ENCODE results near the gene CARD19.
A peak's percentile ranks its signal among the peaks of the same experiment; 100 is the strongest.

The CARD19 gene, protein sequence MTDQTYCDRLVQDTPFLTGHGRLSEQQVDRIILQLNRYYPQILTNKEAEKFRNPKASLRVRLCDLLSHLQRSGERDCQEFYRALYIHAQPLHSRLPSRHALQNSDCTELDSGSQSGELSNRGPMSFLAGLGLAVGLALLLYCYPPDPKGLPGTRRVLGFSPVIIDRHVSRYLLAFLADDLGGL

DNA sequence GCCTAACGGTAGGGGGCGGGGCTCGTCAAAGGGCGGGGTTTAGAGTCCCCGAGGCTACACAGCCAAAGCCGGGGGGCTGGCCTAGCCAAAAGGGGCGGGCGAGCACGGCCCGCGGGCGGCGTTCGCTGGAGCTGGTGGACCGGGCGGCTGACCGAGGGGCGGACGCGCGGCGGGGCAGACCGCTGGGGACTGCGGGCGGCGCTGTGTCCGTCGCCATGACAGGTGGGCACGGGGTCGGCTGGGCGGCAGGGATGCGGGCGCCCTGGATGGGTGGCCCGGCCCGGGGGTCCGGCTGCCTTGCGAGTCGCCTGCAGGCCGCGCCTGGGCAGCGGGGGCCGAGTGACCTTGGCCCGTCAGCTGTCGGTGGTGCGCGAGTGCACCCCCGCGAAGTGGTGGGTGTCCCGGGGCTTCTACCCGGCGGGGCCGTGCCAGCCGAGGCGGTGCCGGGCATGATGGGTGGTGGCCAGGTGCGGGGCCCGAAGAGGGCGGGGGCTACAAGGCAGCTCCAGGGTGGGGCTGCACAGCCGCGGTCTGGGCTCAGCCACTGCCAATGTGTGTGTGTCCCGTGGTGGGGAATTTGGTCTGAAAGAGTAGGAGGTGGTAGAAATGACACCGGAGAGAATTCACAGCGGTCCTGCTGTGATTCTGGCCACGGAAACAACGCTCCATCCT is at the start of gene CARD19:
CARD19 (plus strand) TSS at position 87 of the 672 bp plus-strand sequence; CDS start at position 216, 129 bp downstream.
- DNase-seq = peak; percentile 59

GRCh38 chr9:93048566-93049448 is 47.2 kb upstream of the CARD19 start:
- DNase-seq = no peak

- no peak for DNase-seq
These were observed 46.5 kb upstream of the CARD19 start for GRCh38 chr9:93049491-93049890.

GRCh38 chr9:93050231-93050630 is 45.8 kb upstream of the CARD19 start:
- DNase-seq = no peak

- no peak for DNase-seq
These were observed 44.3 kb upstream of the CARD19 start for GRCh38 chr9:93051680-93052089.

GRCh38 chr9:93052791-93053540 is 43.1 kb upstream of the CARD19 start:
- no peak for DNase-seq

GRCh38 chr9:93053781-93054331 is 42.2 kb upstream of the CARD19 start:
- no peak for DNase-seq

DNA sequence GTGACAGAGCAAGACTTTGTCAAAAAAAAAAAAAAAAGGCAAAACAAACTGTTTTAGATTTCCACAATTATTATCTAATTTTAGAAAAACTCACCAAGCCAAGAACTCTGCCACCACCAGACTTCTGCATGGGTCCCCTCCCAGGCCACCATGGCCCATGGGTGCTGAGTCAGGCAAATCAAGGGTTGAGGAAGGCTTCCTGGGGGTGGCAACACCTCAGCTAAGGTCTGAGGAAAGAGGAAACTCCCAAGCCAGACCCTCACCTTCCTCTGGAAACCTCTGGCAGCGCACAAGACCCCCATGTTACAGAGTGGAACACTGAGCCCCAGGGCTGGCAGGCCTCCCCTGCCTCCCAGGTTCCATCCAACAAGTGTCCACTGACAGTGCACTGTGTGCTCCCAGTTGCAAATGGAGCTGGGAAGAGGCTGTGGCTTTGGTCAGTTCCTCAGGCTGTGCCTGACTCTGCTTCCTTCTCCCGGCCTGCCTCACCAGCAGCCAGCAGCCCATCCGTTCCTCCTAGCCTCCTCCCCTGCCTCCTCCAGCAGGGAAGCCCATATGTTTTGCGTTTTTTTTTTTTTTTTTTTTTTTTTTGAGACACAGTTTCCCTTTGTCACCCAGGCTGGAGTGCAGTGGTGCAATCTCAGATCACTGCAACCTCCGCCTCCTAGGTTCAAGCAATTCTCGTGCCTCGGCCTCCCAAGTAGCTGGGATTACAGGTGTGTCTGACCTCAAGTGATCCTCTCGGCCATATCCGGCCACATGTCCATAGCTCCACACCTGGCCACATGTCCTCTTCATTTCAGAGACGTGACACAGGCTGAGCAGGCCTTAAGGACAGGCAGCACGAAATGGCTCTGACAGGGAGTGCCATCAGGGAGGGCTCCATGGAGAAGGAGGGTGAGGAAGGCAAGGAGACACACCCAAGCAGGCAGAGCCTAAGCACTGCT is 41.0 kb upstream of the CARD19 start:
- no peak for DNase-seq

DNA sequence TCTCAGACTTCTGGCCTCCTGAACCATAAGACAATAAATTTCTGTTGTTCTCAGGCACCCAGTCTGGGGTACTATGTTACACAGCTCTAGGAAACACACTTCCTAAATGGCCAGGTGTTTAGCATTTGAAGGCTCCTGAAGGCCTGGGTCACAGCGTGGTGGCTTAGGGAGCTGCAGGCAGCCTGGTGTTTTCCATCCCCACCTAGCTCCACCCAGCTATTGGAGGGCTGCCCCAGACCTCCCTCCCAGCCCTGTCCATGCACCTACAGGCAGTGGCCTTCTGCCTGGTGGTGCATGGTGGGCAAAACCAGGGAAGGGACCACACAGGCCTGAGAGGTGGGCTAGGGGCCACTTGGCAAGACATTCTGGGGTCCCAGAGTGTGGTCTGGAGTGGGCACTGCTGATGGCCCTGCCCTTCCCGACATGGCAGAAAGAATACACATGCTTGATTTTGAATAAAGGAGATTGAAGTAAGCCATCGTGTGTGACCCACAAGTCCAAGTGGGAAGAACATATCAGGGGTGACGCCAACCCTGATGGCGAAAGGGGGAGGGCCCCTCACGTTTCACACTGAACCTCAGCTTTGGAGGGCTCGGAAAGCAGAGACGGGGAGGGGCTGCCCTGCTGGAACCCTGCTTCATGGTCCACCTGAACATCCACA is 38.8 kb upstream of the CARD19 start:
- no peak for DNase-seq

DNA sequence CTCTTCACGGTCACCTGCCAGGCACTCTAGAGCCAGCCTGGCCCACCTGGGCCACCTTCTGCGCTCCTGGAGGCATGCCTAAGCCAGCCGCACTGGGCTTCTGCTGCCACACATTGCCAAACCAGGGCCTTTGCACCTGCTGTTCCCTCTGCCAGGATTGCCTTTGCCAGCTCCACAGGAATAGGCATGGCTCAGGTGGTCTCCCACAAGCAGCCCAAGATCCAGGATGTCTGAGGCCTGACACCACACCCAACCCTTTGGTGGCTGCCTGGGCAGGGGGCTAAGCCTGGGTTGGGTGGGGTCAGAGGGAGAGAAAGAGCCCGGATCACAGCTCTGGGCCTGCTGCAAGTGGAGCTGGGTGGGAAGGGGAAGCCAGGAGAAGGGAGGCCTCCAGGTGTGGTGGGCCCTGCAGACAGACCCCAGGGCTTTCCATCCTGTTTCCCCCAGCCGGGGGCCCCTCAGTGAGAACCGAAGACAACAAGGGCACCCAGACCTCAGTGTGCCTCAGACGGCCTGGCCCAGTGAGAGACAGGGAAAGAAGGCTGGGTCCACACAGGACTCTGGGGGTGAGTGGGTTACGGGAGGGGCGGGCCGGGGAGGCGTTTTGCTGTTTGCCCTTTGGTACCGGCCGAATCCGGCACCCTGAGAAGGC is 38.2 kb upstream of the CARD19 start:
- DNase-seq = no peak

DNA sequence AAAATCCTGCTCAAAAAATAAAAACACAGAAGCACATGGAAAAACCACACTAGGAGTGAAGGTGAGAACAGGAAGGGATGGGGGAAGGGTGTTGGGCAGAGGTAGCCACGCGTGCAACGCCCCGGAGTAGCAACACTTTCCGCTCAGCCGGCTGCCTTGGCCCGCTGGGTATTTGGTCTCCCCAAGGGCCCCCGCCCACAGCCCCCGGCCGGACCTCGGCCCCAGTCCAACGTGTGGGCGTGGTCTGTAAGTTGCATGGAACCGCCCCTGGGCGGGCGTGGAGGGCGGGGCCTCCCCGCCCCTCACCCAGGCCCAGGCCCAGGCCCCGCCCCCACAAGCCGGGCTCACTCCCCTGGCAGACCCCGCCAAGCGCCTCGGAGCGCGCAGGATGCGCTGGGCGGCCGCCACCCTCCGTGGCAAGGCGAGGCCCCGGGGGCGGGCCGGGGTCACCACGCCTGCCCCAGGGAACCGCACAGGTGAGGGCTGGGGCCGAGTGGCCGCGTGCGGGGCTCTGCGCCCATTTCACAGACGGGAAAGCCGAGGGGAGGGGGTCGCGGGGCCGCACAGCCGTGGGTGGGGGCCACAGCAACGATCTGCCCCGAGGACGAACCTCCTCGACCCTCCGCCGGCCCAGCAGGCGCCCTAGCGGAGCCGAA is 37.5 kb upstream of the CARD19 start, which contains the start of gene SUSD3:
SUSD3 (plus strand) TSS at position 347 of the 656 bp plus-strand sequence; CDS start at position 389, 42 bp downstream.
- DNase-seq = peak; percentile 75

- peak; percentile 35 for DNase-seq
These were observed 36.9 kb upstream of the CARD19 start for GRCh38 chr9:93059011-93059714.

DNA sequence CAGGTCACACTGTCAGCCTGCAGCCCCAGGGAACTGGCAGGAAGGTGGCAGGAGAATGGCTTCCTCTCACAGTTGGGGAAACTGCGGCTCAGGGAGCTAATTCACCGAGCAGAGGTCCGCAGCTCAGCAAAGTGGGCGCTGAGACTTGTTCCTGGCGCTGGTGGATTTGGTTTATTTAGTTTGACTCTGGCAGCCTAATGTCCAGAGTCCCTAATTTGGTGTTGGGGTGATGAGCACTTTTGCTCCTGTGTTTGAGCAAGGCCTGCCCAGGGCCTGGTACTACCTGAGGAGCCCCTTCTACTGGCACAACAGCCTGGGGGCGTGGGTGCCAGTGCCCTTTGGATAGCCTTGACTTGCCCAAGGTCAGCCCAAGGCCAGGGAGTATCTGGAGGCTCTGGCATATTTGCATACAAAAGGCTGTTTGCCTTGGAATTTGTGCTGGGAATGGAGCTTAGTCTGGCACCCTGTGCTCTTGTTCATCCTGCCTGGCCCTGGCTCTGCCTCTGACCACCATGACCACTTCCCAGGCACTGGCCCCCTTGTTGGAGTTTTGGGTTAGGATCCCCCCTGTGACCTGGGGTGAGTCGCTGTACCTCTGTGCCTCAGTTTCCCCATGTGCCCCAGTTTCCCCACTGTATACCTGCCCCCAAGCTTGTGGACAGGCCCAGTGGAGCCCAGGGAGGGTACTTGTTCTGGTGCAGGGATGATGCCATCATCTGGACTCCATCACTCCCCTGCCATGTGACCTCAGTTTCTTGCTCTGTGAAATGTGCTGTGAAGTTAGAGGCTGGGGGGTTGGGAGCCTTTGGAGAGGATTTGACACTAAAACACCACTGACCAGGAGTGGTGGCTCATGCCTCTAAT is 36.1 kb upstream of the CARD19 start:
- no peak for DNase-seq

DNA sequence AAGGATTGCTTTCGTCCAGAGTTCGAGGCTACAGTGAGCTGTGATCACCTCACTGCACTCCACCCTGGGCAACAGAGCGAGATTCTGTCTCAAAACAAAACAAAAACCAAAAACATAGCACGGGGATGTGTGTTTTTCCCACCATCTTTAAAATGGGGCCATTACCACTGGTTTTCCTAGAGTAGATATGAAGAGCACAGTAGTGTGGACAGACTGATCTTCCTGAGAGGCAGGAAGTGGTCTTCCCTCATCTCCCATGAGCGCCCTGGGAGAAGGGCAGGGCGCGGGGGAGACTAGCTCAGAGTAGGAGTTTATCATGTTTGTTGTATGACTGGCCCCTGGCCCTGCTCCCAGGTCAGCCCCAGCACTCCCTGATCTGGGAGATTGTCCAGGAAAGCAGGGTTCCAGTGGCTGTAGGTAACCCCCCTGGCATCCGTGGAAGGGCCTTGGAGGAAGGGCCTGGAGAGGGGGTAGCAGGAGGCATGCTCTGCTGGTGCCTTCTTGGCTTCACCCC is 35.2 kb upstream of the CARD19 start:
- no peak for DNase-seq

- no peak for DNase-seq
These were observed 34.7 kb upstream of the CARD19 start for GRCh38 chr9:93061260-93061751.

GRCh38 chr9:93061791-93062763 is 33.9 kb upstream of the CARD19 start:
- DNase-seq = peak; percentile 63
